ENCODE data around the gene RPP14. TPM values are rescaled to one million over a fixed set of nuclear protein-coding genes. Genes with fewer than 3 reads are reported as not detected.

RPP14 gene
- total RNA-seq = 18.1 and 20.3 TPM in 2 replicates

- Histone ChIP-seq H3K4me3 (ENCODE audit: low read depth, low read length) (peak within 1 kb of the TSS; percentile 90), H3K27me3 (ENCODE audit: control insufficient read depth, insufficient read depth, low read length) (no peaks in the 10 kb centered on the region), H3K36me3 (ENCODE audit: control insufficient read depth, insufficient read depth, low read length) (peaks cover 5% of the 10 kb centered on the region)
- FAIRE-seq = peak; percentile 18
- peak; percentile 91 for DNase-seq (ENCODE audit: low read depth)
- TF ChIP-seq, protein P1, sequence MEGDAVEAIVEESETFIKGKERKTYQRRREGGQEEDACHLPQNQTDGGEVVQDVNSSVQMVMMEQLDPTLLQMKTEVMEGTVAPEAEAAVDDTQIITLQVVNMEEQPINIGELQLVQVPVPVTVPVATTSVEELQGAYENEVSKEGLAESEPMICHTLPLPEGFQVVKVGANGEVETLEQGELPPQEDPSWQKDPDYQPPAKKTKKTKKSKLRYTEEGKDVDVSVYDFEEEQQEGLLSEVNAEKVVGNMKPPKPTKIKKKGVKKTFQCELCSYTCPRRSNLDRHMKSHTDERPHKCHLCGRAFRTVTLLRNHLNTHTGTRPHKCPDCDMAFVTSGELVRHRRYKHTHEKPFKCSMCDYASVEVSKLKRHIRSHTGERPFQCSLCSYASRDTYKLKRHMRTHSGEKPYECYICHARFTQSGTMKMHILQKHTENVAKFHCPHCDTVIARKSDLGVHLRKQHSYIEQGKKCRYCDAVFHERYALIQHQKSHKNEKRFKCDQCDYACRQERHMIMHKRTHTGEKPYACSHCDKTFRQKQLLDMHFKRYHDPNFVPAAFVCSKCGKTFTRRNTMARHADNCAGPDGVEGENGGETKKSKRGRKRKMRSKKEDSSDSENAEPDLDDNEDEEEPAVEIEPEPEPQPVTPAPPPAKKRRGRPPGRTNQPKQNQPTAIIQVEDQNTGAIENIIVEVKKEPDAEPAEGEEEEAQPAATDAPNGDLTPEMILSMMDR (IDR thresholded peaks at IDR 0.05; ENCODE audit: insufficient read depth, low read length, severe bottlenecking) = peak; percentile 96
Observed at GRCh38 chr3:58305882-58306711, at the start of gene RPP14, which contains the start of gene HTD2. Gene RPP14, plus strand, starts transcription at chr3:58306245. Its CDS starts 4,085 bp downstream, at chr3:58310330. Gene HTD2, plus strand, starts transcription at chr3:58306520. Its CDS starts 11,094 bp downstream, at chr3:58317614.

- no peak overlapping the region for H3K4me3 ChIP-seq (ENCODE audit: low read depth, low read length)
- FAIRE-seq = no peak
- H3K27me3 ChIP-seq (ENCODE audit: control insufficient read depth, insufficient read depth, low read length) = no peaks in the 10 kb centered on the region
- TF ChIP-seq, protein P1 (IDR thresholded peaks at IDR 0.05; ENCODE audit: insufficient read depth, low read length, severe bottlenecking) = no peak
- peaks cover 1% of the 10 kb centered on the region for H3K36me3 ChIP-seq (ENCODE audit: control insufficient read depth, insufficient read depth, low read length)
- DNase-seq (ENCODE audit: low read depth) = no peak
Observed at GRCh38 chr3:58256511-58256910, 49.5 kb upstream of the RPP14 start.

GRCh38 chr3:58258392-58259055, 47.5 kb upstream of the RPP14 start:
- Histone ChIP-seq H3K36me3 (ENCODE audit: control insufficient read depth, insufficient read depth, low read length) (peaks cover 1% of the 10 kb centered on the region), H3K27me3 (ENCODE audit: control insufficient read depth, insufficient read depth, low read length) (no peaks in the 10 kb centered on the region), H3K4me3 (ENCODE audit: low read depth, low read length) (no peak overlapping the region)
- TF ChIP-seq, protein P1 (IDR thresholded peaks at IDR 0.05; ENCODE audit: insufficient read depth, low read length, severe bottlenecking) = no peak
- FAIRE-seq (no peak), DNase-seq (ENCODE audit: low read depth) (no peak)

GRCh38 chr3:58260261-58260731, 45.7 kb upstream of the RPP14 start:
- Histone ChIP-seq H3K36me3 (ENCODE audit: control insufficient read depth, insufficient read depth, low read length) (peaks cover 1% of the 10 kb centered on the region), H3K4me3 (ENCODE audit: low read depth, low read length) (no peak overlapping the region), H3K27me3 (ENCODE audit: control insufficient read depth, insufficient read depth, low read length) (no peaks in the 10 kb centered on the region)
- DNase-seq (ENCODE audit: low read depth) = peak; percentile 35
- FAIRE-seq = no peak
- TF ChIP-seq, protein P1 (IDR thresholded peaks at IDR 0.05; ENCODE audit: insufficient read depth, low read length, severe bottlenecking) = no peak

- FAIRE-seq (no peak), DNase-seq (ENCODE audit: low read depth) (no peak)
- no peaks in the 10 kb centered on the region for H3K27me3 ChIP-seq (ENCODE audit: control insufficient read depth, insufficient read depth, low read length)
- TF ChIP-seq, protein P1 (IDR thresholded peaks at IDR 0.05; ENCODE audit: insufficient read depth, low read length, severe bottlenecking) = no peak
- H3K36me3 ChIP-seq (ENCODE audit: control insufficient read depth, insufficient read depth, low read length) = peaks cover 1% of the 10 kb centered on the region
- H3K4me3 ChIP-seq (ENCODE audit: low read depth, low read length) = no peak overlapping the region
Observed at GRCh38 chr3:58260733-58261132, 45.3 kb upstream of the RPP14 start.

Data from bronchial epithelial cell (primary cell).